HCT116 (cell line): ENCODE results near the gene EEF1G.

Experiments used
- ATF3 ChIP-seq: IDR thresholded peaks from 2 replicates; pipeline ENCODE4 v1.6.1; 2012
- CEBPB ChIP-seq: IDR thresholded peaks from 2 replicates; pipeline ENCODE4 v1.6.1; 2012; ENCODE audit warnings: low read depth
- CTCF ChIP-seq, 3 experiments: fragments of 200-600 bp in 1 of 3; sonication (generic) in 1 of 3; IDR thresholded peaks in 2 of 3; conservative IDR thresholded peaks in 1 of 3; 2 replicates each; pipeline ENCODE4 v1.5.1; 2012 to 2017; ENCODE audit warnings: low read depth in 2 of 3, low read length in 2 of 3, antibody characterized with exemption in 1 of 3, borderline replicate concordance in 1 of 3, control low read depth in 1 of 3, mild to moderate bottlenecking in 1 of 3, mixed read lengths in 1 of 3, mixed run types in 1 of 3, moderate library complexity in 1 of 3; ENCODE audit not compliant: insufficient read depth in 1 of 3
- EZH2 ChIP-seq: fragments of 200-600 bp; sonication (generic); IDR thresholded peaks from 2 replicates; pipeline ENCODE4 v1.6.1; 2017; ENCODE audit warnings: antibody characterized with exemption, mixed run types
- EZH2phosphoT487 ChIP-seq: fragments of 200-600 bp; IDR thresholded peaks from 2 replicates; pipeline ENCODE4 v1.6.1; 2018; ENCODE audit warnings: antibody characterized with exemption, borderline replicate concordance
- JUND ChIP-seq: IDR thresholded peaks from 2 replicates; pipeline ENCODE4 v1.6.1; 2012
- MAX ChIP-seq: IDR thresholded peaks from 2 replicates; pipeline ENCODE4 v1.6.1; 2012
- POLR2A ChIP-seq: IDR thresholded peaks from 2 replicates; pipeline ENCODE4 v1.7.0; 2011; ENCODE audit warnings: borderline replicate concordance; ENCODE audit not compliant: insufficient read depth, insufficient read length; ENCODE audit errors: extremely low read depth
- POLR2AphosphoS5 ChIP-seq: IDR thresholded peaks from 2 replicates; pipeline ENCODE4 v1.6.1; 2011; ENCODE audit warnings: mild to moderate bottlenecking, low read depth, low read length, moderate library complexity
- SIN3A ChIP-seq: IDR thresholded peaks from 2 replicates; pipeline ENCODE4 v1.6.1; 2012; ENCODE audit warnings: low read depth
- SP1 ChIP-seq: IDR thresholded peaks from 2 replicates; pipeline ENCODE4 v1.6.1; 2012; ENCODE audit warnings: low read depth
- ZNF274 ChIP-seq: fragments of 200-500 bp; sonication (Bioruptor generic); IDR thresholded peaks from 2 replicates; pipeline ENCODE4 v1.6.1; 2014; ENCODE audit warnings: mild to moderate bottlenecking, low read depth, low read length, inconsistent platforms

GRCh38 chr11:62513626-62514025 lies 60.1 kb downstream of the EEF1G start:
- no peak for TF ChIP-seq EZH2phosphoT487
- TF ChIP-seq EZH2, result no peak
- no peak for TF ChIP-seq CTCF (IDR thresholded peaks at IDR 0.05 in 2 of 3, conservative IDR thresholded peaks at IDR 0.05 in 1 of 3; ENCODE audit: borderline replicate concordance in 1 of 3, insufficient read depth in 1 of 3, low read depth in 2 of 3, low read length in 2 of 3)
- TF ChIP-seq POLR2A, result no peak
- TF ChIP-seq MAX, result no peak
- TF ChIP-seq CEBPB, result no peak
- TF ChIP-seq ATF3, result no peak
- TF ChIP-seq SP1, result no peak
- no peak for TF ChIP-seq POLR2AphosphoS5
- no peak for TF ChIP-seq JUND
- TF ChIP-seq SIN3A, result no peak
- TF ChIP-seq ZNF274, result no peak
